Measurements from ENCODE around the gene TBL2.
A peak's percentile ranks its signal among the peaks of the same experiment; 100 is the strongest.

TBL2 gene

GRCh38 chr7:73573791-73574190 lies 4.6 kb downstream of the TBL2 start:
- no peak for TF ChIP-seq REST (IDR thresholded peaks at IDR 0.05; ENCODE audit: insufficient read depth in 1 of 2, low read depth in 2 of 2, low read length in 2 of 2)
- TF ChIP-seq SIN3A (IDR thresholded peaks at IDR 0.05; ENCODE audit: borderline replicate concordance, insufficient read depth, low read length), result no peak
- TF ChIP-seq TAF1 (IDR thresholded peaks at IDR 0.05; ENCODE audit: borderline replicate concordance, insufficient read depth, low read length), result no peak
- no peak for TF ChIP-seq FOXP2 (optimal IDR thresholded peaks at IDR 0.05; ENCODE audit: borderline replicate concordance, extremely low read depth, extremely low read length, insufficient read depth)
- TF ChIP-seq POLR2AphosphoS5 (IDR thresholded peaks at IDR 0.05; ENCODE audit: low read depth, low read length), result no peak

GRCh38 chr7:73573276-73573675 lies 5.1 kb downstream of the TBL2 start:
- TF ChIP-seq REST (IDR thresholded peaks at IDR 0.05; ENCODE audit: insufficient read depth in 1 of 2, low read depth in 2 of 2, low read length in 2 of 2) (no peak), POLR2AphosphoS5 (IDR thresholded peaks at IDR 0.05; ENCODE audit: low read depth, low read length) (0 out of 2 replicates have a peak, but pooled peaks have one; percentile 7)

- TF ChIP-seq POLR2AphosphoS5 (IDR thresholded peaks at IDR 0.05; ENCODE audit: low read depth, low read length) (no peak), REST (IDR thresholded peaks at IDR 0.05; ENCODE audit: insufficient read depth in 1 of 2, low read depth in 2 of 2, low read length in 2 of 2) (no peak), SIN3A (IDR thresholded peaks at IDR 0.05; ENCODE audit: borderline replicate concordance, insufficient read depth, low read length) (no peak)
Observed at GRCh38 chr7:73572767-73573186, 5.6 kb downstream of the TBL2 start.

- TF ChIP-seq REST (IDR thresholded peaks at IDR 0.05; ENCODE audit: insufficient read depth in 1 of 2, low read depth in 2 of 2, low read length in 2 of 2) (no peak), FOXP2 (optimal IDR thresholded peaks at IDR 0.05; ENCODE audit: borderline replicate concordance, extremely low read depth, extremely low read length, insufficient read depth) (no peak), TAF1 (IDR thresholded peaks at IDR 0.05; ENCODE audit: borderline replicate concordance, insufficient read depth, low read length) (no peak), SIN3A (IDR thresholded peaks at IDR 0.05; ENCODE audit: borderline replicate concordance, insufficient read depth, low read length) (no peak), POLR2AphosphoS5 (IDR thresholded peaks at IDR 0.05; ENCODE audit: low read depth, low read length) (no peak)
Observed at GRCh38 chr7:73570977-73571376, 7.4 kb downstream of the TBL2 start.

- TF ChIP-seq FOXP2 (optimal IDR thresholded peaks at IDR 0.05; ENCODE audit: borderline replicate concordance, extremely low read depth, extremely low read length, insufficient read depth), result no peak
- no peak for TF ChIP-seq TAF1 (IDR thresholded peaks at IDR 0.05; ENCODE audit: borderline replicate concordance, insufficient read depth, low read length)
- TF ChIP-seq SIN3A (IDR thresholded peaks at IDR 0.05; ENCODE audit: borderline replicate concordance, insufficient read depth, low read length), result no peak
- TF ChIP-seq POLR2AphosphoS5 (IDR thresholded peaks at IDR 0.05; ENCODE audit: low read depth, low read length), result no peak
- no peak for TF ChIP-seq REST (IDR thresholded peaks at IDR 0.05; ENCODE audit: insufficient read depth in 1 of 2, low read depth in 2 of 2, low read length in 2 of 2)
Observed at GRCh38 chr7:73570521-73570920, 7.9 kb downstream of the TBL2 start.

Measured in PFSK-1 (cell line).